GM18499 (cell line): ENCODE data around the gene NUDT2.
"Not testable (repeated sequence)": the region's sequence is repeated elsewhere in the genome, so short reads cannot be mapped to it uniquely, and the experiment has no call there.

Experiments used
- ATAC-seq: cut with Tn5 transposase; IDR thresholded peaks from one replicate; pipeline ENCODE4 v1.9.1; 2021; ENCODE audit warnings: moderate number of reproducible peaks; ENCODE audit not compliant: insufficient read depth, unreplicated experiment

Gene NUDT2

DNA sequence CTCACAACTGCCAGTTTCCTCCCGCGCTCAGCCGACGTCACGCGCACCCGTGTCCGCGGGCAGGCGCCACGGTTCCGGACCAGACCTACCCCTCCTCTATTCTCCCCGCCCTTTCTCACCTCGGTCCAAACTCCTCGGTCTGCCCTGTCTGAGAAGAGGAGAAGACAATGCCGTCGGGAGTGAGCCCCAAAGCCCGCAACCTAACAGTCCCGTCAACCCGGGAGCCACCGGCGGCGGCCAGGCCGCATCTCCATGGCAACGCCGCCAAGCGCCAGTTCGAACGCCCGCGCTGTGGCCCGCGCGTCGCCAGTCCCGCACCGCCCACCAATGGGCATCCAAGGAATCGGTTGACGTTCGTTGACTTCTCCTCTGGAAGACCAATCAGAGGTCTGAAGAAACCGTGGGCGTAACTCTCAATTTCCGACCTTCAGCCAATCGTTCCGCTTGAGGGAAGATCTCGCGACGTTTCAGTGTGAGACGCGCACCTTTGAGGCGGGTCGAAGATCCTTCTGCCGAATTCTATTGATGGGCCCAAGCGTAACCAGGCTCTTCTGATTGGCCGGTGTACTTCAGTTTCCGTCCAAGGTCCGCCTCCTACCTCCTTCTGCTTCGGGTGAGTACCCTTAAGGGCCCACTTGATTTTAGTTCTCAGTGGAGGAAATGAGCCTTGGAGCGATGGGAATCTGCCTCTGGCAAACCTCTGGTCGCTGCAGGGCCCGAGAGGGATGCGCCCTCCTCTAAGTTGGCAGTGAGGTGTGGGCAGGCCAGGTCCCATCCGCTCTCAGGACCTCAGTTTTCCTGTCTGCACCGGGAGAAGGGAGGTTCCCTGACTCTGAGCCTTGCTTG is at the start of gene NUDT2, which contains the start of gene KIF24:
Gene NUDT2 (plus strand): TSS at position 583 of the 846 bp plus-strand sequence. CDS start 9,471 bp downstream, outside the sequence.
Gene KIF24 (minus strand): TSS at position 282 of the 846 bp plus-strand sequence. CDS start 17,922 bp downstream, outside the sequence.
- ATAC-seq: peak; percentile 86

DNA sequence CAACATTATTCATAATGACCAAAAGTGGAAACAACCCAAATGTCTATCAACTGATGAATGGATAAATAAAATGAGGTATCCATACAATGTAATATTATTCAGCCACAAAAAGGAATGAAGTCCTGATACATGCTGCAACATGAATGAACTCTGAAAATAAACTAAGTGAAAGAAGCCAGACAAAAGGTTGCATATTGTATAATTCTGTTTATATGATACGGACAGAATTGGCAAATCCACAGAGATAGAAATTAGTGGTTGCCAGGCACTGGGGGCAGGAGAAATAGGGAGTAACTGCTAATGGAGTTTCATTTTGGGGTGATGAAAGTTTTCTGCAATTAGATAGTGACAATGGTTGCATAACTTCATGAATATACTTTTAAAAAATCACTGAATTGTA is 47.3 kb upstream of the NUDT2 start:
- no peak for ATAC-seq

DNA sequence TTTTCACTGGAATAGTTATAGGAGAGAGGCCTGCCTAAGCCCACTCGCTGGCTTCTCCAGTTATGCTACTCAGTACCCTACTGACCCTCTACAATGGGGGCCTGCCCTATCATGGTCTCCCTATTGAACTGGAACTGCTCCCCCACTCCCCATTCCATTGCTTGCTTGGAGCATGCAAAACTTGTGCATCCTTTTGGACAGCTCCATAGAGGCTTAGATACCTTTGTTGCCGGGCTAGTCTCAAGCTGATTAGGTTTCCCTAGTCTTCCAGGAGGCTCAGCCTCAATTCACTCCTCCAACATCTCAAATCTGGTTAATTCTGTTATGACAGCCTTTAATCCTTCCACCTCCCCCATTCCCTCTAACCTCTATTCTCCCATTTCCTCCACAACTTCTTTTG is 40.2 kb upstream of the NUDT2 start:
- no peak for ATAC-seq

DNA sequence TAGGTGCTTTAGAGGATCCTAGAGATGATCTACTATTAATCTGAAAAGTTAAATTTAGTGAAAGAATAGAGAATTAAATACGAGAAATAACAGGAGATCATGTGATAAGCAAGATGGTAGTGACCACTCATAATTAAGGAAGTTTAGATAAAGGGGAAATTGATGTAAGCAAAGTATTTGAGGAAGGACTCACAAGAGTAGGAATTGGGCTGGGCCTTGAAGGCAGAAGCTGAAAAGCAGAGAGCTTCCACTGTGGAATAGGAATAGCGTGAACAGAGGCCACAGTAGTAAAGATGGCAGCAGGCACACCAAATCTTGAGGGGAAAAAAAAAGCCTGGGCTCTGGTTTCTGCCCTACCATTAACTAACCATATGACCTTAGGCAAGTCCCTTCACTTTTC is 38.3 kb upstream of the NUDT2 start:
- no peak for ATAC-seq

DNA sequence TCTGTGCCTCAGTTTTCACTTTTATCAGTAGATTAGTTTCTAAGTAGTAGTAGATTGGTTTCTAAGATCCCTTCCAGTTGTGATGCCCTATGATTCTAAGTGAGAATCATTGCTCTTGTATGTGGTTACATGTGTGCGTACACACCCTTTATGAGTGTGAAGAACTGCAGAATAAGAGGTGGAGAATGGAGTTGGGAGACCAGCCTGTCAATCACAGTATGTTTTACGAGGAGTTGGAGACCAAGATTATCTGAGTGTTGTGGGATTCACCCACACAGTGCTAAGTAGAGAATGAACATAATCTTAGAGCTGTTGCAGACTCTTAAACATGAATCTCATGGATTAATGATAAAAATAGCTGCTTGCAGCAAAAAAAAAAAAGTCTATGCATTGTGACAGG is 37.9 kb upstream of the NUDT2 start:
- ATAC-seq: no peak

DNA sequence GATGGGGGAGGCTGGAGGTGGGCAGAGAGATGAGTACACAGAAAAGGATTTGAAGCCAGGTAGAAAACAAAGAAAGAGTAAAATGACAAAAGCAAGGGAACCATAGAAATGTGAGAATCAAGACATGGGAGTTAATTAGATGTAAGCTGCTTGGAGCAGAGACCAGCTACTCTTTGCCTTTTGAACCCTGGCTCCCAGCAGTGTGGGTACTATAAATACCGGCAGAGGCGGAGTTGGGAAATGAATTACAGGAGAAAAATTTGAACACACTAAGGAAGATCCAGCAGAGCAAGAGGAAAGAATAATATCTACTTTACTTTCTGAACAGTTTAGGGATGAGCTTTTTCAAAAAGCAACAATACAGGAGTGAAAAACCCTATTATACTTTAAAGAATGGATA is 36.8 kb upstream of the NUDT2 start:
- no peak for ATAC-seq

DNA sequence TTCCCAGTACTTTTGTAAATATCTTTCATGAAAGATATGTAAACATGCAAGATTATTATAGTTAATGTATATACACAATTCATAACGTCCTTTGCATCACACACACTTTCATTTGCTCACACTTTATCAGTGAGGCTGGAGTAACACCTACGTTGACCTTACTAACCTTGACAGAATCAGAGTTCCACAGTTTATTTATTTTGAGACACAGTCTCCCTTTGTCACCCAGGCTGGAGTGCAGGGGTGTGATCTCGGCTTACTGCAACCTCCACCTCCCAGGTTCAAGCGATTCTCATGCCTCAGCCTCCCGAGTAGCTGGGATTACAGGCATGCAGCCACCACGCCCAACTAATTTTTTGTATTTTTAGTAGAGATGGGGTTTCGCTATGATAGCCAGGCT is 28.3 kb upstream of the NUDT2 start:
- not testable (repeated sequence) for ATAC-seq

DNA sequence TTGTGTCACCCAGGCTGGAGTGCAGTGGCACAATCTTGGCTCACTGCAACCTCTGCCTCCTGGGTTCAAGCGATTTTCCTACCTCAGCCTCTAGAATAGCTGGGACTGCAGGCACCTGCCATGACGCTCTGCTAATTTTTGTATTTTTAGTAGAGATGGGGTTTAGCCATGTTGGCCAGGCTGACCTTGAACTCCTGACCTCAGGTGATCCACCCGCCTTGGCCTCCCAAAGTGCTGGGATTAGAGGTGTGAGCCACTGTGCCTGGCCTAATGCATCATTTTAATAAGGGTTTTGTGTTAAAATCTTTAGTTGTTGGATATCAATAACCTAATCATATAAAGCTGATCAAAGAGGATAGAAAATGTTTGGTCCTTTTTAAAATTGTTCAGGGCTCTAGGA is 21.1 kb upstream of the NUDT2 start:
- not testable (repeated sequence) for ATAC-seq

DNA sequence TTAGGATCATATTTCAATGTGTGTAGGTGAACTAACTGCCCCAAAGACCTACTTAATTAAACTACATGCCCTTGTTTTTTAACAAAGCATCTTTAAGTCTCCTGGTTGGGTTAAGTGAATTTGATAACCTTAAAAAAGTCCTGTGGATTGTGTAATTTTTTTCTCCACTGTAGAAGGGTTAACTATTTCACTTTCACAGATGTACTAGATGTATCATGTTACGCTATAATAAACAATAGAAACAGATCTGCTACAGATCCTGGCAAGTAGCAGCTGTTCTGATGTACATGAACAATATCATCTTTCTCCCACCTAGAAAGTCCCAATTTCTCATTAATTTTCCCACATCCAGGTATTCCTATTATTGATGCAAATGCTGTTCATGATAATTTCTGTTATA is 19.2 kb upstream of the NUDT2 start:
- ATAC-seq: no peak

DNA sequence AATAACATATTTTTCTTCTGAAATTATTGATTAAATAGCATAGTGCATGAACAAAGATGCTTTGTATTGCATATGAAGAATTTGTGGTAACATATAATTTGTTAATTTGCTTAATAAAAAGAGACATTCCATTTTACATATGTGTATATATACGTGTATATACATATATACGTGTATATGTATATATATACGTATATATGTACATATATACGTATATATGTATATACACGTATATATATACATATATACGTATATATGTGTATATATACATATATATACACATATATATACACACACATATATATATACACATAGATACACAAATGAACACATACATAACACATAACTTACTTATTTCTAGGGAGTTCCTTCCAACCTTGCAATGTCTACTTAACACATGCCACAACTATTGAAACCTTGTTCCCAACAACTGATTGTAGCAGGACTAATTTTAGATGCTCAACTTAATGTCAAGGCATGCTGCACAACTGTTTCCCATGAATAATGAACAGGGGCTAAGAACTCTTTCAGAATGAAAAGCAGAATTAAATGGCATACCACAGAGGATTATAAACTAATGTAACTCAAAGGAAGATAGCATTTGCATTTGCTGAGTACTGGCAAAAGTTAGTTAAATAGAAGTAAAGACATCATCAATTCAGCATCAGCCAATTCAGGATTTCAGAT is 17.7 kb upstream of the NUDT2 start:
- no peak for ATAC-seq

DNA sequence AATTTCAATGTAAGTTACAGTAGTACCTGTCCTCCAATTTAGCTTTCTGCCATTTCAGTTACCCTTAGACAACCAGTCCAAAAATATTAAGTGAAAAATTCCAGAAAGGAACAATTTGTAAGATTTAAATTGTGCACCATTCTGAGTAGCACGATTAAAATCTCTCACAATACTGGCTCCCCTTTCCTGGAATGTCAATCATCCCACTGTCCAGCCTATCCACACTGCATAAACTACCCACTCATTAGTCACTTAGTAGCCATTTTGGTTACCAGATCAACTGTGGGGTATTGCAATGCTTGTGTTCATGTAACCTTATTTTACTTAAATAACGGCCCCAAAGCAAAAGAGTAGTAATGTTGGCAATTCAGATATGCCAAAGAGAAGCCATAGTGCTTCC is 11.9 kb upstream of the NUDT2 start:
- no peak for ATAC-seq

DNA sequence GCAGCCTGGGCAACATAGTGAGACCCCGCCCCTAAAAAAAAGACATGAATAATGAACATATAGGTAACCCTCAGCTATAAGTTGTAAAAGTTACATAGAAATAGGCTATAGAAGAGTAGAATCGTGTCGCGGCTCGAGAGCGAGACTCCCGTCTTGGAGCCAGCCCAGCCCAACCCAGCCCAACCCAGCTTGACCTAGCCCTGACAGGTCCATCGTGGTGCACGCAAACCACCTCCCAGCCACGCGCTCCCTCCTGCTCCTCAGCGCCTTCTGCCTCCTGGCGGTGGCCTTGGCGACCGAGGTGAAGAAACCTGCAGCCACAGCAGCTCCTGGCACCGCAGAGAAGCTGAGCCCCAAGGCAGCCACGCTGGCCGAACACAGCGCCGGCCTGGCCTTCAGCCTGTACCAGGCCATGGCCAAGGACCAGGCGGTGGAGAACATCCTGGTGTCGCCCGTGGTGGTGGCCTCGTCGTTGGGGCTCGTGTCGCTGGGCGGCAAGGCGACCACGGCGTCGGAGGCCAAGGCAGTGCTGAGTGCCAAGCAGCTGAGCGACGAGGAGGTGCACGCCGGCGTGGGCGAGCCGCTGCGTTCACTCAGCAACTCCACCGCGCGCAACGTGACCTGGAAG is 11.1 kb upstream of the NUDT2 start:
- ATAC-seq: no peak

DNA sequence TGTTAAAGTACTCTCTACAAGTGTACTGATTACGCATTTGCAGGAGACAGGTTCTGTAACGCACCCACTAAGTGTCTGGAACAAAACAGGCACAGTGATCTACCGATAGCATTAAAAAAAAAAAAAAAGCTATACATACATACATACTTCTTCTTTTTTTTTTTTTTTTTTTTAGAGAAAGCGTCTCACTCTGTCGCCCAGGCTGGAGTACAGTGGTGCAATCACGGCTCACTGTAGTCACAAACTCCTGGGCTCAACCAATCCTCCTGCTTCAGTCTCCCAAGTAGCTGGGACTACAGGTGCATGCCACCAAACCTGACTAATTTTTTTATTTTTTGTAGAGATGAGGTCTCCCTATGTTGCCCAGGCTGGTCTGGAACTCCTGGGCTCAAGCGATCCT is 7.9 kb upstream of the NUDT2 start:
- no peak for ATAC-seq

DNA sequence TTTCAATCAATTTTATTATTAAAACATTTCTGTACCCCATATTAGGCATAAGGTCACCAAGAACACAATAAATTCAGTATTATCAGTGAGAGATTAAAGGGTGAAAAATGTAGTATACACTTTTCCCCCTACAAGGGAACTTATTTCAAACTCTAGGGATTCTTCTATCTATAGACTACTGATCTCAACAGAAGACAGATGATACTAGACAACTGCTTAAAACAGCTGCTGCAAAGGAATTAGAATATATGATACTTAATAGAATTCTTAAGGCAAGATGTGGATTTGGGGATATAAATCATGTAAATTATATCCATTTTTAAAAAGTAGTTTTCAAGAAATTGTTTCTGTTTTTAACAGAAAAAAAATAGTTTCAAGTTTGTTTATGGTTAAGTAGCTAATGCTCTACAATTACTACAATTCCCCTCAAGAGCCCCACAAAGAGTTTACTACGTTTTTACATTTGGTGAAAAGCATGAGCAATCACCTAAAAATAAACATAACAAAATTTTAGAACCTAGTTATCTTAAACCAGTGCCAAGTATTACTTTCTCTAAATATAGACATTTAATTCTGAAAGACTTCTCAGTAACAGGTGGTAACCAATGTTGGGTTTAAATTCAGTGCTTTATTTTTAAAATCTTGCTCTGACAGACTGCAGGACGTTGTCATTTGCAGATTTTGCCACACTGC is 6.3 kb upstream of the NUDT2 start:
- ATAC-seq: no peak

DNA sequence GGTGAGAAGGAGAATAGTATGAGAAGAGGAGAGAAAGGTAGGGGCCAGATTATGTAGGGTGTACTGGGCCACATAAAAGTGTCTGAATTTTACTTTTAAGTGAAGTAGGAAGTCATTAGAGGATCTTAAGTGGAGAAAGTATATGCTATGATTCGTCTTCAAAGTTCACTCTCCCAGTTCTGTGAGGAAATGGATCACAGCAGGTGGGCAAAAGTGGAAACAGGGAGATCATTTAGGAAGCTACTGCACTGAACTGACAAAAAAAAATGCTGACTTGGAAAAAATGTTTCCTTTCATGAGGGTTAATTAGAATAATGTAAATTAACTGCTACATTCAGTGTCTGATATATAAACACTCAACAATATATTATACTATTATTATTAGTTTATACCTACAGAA is 2.7 kb upstream of the NUDT2 start:
- no peak for ATAC-seq

DNA sequence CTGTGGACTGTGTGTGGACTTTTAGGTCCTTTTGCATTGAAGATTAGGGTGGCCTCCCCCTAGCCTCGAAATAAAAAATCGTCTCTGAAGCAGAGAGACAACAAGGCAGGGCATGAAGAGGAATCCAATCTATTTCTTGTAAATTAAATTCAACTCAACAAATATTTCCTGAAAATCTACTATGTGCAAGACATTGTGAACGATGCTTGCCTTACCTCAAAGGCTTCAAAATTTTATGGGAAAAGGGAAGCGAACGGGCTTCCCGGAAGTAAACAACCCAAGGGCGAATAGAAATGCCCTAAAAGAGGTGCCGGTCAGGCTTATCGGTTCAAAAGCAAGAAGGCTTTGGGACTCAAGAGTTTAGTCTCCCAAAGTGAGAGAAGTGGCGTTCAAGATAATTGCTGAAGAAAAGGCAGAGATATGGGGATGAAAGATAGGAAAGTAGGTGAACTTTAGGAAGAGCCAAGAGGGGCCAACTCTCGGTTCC is 826 bp upstream of the NUDT2 start:
- ATAC-seq: no peak

DNA sequence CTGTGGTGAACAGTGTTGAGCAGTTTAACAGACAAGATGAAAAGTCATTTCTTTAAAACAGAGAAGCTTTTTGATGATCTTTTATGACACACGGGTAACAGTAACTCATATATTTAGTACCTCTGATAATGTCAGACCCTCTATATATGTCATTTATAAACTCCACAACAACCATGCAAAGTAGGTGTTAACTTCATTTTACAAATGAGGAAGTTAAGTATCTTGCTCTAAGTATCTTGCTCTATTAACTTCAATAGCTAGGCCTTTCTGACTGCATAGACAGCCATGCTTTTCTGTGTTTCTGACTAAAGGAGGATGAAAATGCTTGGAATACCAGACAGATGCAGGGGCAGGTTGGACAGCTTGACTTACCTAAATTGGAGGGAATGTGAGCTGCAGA is 1.8 kb downstream of the NUDT2 start:
- no peak for ATAC-seq

DNA sequence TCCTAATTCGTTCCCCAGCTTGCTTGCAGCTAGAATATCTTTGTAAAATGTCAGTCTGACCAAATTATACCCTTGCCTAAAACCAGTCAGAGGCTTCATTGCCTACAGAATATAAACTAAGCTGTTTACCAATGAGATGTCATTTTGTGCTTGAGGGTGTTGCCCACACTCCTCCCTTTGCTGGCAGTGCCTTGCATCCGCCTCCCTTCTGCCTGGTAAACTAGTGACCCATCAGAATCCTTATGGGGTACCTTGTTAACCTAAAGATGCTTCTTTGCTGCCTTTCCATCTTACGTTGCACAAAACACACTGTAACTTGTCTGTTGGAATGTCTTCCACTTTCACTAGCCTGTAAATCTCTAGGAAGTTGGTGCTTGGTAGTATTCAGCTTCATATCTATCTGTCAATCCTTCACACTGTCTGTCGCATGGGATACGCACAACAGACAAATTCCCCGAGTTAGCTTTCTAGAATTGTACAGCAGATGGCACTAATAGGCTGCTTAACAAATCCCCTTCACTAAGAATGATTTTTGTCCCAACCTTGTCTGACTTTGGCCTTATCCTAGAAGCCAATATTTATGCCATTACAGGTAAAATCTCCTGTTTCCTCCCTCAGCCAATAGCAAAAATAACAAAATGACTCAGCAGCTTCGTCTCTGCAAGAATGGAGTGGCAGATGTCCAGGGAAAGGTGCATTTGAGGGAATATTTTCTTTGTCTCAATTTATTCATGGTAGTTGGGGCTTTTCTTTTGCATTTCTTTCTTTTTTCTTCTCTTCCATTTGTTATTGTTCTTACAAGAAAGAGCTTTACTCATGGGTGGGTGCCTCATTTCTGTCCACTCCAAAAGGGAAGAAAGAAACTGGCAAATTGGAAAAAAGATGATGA is 3.0 kb downstream of the NUDT2 start:
- no peak for ATAC-seq

DNA sequence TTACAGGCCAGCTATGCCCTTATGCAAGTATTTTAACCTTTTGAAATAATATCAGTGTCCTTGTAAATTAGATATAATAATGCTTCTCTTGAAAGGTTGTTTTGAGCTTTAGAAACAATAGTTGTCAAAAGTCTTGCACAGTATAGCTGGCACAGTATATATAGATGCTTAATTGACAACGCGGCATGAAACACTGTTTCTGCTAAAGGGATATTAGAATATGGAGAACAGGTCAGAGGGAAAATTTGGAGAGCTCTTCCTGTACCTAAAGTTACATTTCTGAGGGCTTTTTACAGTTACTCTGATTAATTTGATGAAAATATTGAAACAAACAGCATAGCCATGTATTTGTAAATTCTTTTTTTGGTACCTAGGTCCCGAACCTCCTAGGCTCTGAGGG is 4.5 kb downstream of the NUDT2 start:
- ATAC-seq: no peak
